ENCODE results near the gene MRPL43. TPM values are rescaled to one million over a fixed set of nuclear protein-coding genes. Genes with fewer than 3 reads are reported as not detected.

Gene MRPL43
- total RNA-seq, 1 experiment from 2014 or later = 136 TPM

DNA sequence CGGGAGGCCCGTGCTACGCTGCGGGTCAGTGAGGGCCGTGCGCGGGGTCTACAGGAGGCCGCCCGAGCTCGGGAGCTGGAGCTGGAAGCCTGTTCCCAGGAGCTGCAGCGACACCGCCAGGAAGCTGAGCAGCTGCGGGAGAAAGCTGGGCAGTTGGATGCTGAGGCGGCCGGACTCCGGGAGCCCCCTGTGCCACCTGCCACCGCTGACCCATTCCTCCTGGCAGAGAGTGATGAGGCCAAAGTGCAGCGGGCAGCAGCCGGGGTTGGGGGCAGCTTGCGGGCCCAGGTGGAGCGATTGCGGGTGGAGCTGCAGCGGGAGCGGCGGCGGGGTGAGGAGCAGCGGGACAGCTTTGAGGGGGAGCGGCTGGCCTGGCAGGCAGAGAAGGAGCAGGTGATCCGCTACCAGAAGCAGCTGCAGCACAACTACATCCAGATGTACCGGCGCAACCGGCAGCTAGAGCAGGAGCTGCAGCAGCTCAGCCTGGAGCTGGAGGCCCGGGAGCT lies 19.3 kb upstream of the MRPL43 start:
- ATAC-seq (no peak), DNase-seq (ENCODE audit: low read depth, low spot score) (no peak)
- Histone ChIP-seq H4K20me1 (ENCODE audit: insufficient read depth) (no peaks in the 10 kb centered on the region), H3K9me2 (ENCODE audit: insufficient read depth) (no peaks in the 10 kb centered on the region), H3K4me1 (ENCODE audit: control insufficient read depth in 1 of 2, insufficient read depth in 2 of 2, low read length in 2 of 2) (peaks cover 9 to 31% of the 10 kb centered on the region in 2 experiments), H3K9me3 (ENCODE audit: control insufficient read depth in 1 of 2, insufficient read depth in 1 of 2, low read depth in 1 of 2, low read length in 2 of 2) (no peaks in the 10 kb centered on the region), H3K79me2 (ENCODE audit: insufficient read depth, low read length) (peaks cover 18% of the 10 kb centered on the region; the same call in 1 of the 2 replicates), H2AFZ (ENCODE audit: low read depth, low read length, poor library complexity, severe bottlenecking) (no peak overlapping the region), H3K4me2 (ENCODE audit: low read length) (no peak overlapping the region), H3K36me3 (ENCODE audit: control insufficient read depth in 1 of 2, insufficient read depth in 2 of 2, low read length in 2 of 2) (peaks cover 12 to 15% of the 10 kb centered on the region in 2 experiments; a peak in 3 of 4 replicates), H3K27ac (ENCODE audit: low read depth, low read length) (no peak overlapping the region; the same call in 1 of the 2 replicates), H3K4me3 (replicated peaks in 1 of 2; ENCODE audit: low read depth in 1 of 2, low read length in 2 of 2) (no peak overlapping the region), H3K9ac (ENCODE audit: low read length) (no peak overlapping the region), H3K27me3 (ENCODE audit: insufficient read depth, low read length) (no peaks in the 10 kb centered on the region)
- POLR2A ChIA-PET = interaction anchor here (1.7 kb wide), 1 partner anchor 10 kb away, joined by 4 read pairs; no protein-coding TSS in a partner anchor
- TF ChIP-seq, protein P1, sequence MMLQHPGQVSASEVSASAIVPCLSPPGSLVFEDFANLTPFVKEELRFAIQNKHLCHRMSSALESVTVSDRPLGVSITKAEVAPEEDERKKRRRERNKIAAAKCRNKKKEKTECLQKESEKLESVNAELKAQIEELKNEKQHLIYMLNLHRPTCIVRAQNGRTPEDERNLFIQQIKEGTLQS (IDR thresholded peaks at IDR 0.05) = no peak
- TF ChIP-seq ZNF274 (IDR thresholded peaks at IDR 0.05; ENCODE audit: low read depth, low read length) (no peak), ELF1 (IDR thresholded peaks at IDR 0.05; ENCODE audit: borderline replicate concordance, low read depth) (no peak), EZH2 (IDR thresholded peaks at IDR 0.05) (no peak), SP1 (IDR thresholded peaks at IDR 0.05; ENCODE audit: low read depth) (no peak), POLR2AphosphoS5 (IDR thresholded peaks at IDR 0.05; ENCODE audit: low read depth, low read length) (peak; percentile 17), TCF7L2 (IDR thresholded peaks at IDR 0.05; ENCODE audit: borderline replicate concordance, extremely low read depth, insufficient read depth, insufficient read length) (no peak)
- CTCF ChIA-PET = interaction anchor here (1.0 to 6.6 kb wide), 5 partner anchors 7 to 24 kb away, joined by 3 to 118 read pairs (median 3); partner anchors contain the start of genes LZTS2, PDZD7 and SFXN3
- intact Hi-C loops (cut with micrococcal nuclease) = no loop called here
- no TSS peak for BruUV-seq (replicated peaks)
- RAD21 ChIA-PET (ENCODE audit: low non-redundant PET in 1 of 2, low total read pairs in 2 of 2, uncharacterized antibody in 2 of 2, unreplicated experiment in 2 of 2) = no interaction called here

DNA sequence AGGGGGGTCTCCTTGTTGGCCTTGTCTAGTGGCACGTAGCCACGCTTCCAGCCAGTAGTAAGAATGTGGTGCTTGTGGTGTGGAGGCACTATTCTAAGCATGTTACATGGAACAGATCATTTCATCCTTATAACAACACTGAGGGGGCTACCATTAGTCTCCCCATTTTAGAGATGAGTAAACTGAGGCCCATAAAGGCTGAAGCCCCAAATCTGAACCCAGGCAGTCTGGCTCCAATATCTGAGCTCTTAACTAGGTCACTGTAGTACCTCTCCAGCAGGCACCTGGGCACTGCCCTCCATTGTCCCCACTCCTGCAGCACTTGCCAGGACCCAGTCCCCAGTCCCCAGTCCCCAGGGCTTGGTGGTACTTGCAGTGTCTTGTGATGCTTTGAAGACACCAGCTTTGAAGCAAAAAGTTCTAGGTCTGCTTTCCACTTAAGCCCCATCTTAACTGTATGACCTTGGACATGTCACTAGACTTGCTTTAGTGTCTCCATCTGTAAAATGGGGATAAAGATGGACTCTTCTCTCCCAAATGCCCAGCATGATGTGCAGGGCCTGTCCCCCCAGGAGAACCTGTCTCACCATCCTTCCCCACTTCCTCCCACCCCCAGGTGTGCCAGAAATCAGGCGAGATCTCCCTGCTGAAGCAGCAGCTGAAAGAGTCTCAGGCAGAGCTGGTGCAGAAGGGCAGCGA lies 18.7 kb upstream of the MRPL43 start:
- H4K20me1 ChIP-seq (ENCODE audit: insufficient read depth) = no peaks in the 10 kb centered on the region
- DNase-seq (ENCODE audit: low read depth, low spot score) (no peak), ATAC-seq (no peak)
- H3K27me3 ChIP-seq (ENCODE audit: insufficient read depth, low read length) = no peaks in the 10 kb centered on the region
- intact Hi-C loops (cut with micrococcal nuclease) = no loop called here
- BruUV-seq (replicated peaks) = no TSS peak
- H3K27ac ChIP-seq (ENCODE audit: low read depth, low read length) = no peak overlapping the region; the same call in 1 of the 2 replicates
- no peak overlapping the region for H2AFZ ChIP-seq (ENCODE audit: low read depth, low read length, poor library complexity, severe bottlenecking)
- no peaks in the 10 kb centered on the region for H3K9me3 ChIP-seq (ENCODE audit: control insufficient read depth in 1 of 2, insufficient read depth in 1 of 2, low read depth in 1 of 2, low read length in 2 of 2)
- no peaks in the 10 kb centered on the region for H3K9me2 ChIP-seq (ENCODE audit: insufficient read depth)
- ChIA-PET CTCF (interaction anchor here (3.1 to 6.6 kb wide), 2 partner anchors 6 to 12 kb away, joined by 14 to 118 read pairs; partner anchors contain the start of gene LZTS2), POLR2A (interaction anchor here (1.7 kb wide), 1 partner anchor 9 kb away, joined by 4 read pairs; no protein-coding TSS in a partner anchor), RAD21 (ENCODE audit: low non-redundant PET in 1 of 2, low total read pairs in 2 of 2, uncharacterized antibody in 2 of 2, unreplicated experiment in 2 of 2) (no interaction called here)
- TF ChIP-seq, protein P2, sequence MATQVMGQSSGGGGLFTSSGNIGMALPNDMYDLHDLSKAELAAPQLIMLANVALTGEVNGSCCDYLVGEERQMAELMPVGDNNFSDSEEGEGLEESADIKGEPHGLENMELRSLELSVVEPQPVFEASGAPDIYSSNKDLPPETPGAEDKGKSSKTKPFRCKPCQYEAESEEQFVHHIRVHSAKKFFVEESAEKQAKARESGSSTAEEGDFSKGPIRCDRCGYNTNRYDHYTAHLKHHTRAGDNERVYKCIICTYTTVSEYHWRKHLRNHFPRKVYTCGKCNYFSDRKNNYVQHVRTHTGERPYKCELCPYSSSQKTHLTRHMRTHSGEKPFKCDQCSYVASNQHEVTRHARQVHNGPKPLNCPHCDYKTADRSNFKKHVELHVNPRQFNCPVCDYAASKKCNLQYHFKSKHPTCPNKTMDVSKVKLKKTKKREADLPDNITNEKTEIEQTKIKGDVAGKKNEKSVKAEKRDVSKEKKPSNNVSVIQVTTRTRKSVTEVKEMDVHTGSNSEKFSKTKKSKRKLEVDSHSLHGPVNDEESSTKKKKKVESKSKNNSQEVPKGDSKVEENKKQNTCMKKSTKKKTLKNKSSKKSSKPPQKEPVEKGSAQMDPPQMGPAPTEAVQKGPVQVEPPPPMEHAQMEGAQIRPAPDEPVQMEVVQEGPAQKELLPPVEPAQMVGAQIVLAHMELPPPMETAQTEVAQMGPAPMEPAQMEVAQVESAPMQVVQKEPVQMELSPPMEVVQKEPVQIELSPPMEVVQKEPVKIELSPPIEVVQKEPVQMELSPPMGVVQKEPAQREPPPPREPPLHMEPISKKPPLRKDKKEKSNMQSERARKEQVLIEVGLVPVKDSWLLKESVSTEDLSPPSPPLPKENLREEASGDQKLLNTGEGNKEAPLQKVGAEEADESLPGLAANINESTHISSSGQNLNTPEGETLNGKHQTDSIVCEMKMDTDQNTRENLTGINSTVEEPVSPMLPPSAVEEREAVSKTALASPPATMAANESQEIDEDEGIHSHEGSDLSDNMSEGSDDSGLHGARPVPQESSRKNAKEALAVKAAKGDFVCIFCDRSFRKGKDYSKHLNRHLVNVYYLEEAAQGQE (IDR thresholded peaks at IDR 0.05; ENCODE audit: low read depth) = no peak
- TF ChIP-seq CEBPB (IDR thresholded peaks at IDR 0.05; ENCODE audit: low read depth) (no peak), EZH2phosphoT487 (IDR thresholded peaks at IDR 0.05; ENCODE audit: borderline replicate concordance) (no peak), POLR2AphosphoS5 (IDR thresholded peaks at IDR 0.05; ENCODE audit: low read depth, low read length) (no peak), SRF (IDR thresholded peaks at IDR 0.05; ENCODE audit: low read depth) (no peak), JUND (IDR thresholded peaks at IDR 0.05) (no peak), SIN3A (IDR thresholded peaks at IDR 0.05; ENCODE audit: low read depth) (no peak)
- TF ChIP-seq, protein P3, sequence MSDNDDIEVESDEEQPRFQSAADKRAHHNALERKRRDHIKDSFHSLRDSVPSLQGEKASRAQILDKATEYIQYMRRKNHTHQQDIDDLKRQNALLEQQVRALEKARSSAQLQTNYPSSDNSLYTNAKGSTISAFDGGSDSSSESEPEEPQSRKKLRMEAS (IDR thresholded peaks at IDR 0.05) = no peak
- no peak overlapping the region for H3K9ac ChIP-seq (ENCODE audit: low read length)
- peaks cover 24% of the 10 kb centered on the region for H3K79me2 ChIP-seq (ENCODE audit: insufficient read depth, low read length)
- peaks cover 10 to 31% of the 10 kb centered on the region in 2 experiments for H3K4me1 ChIP-seq (ENCODE audit: control insufficient read depth in 1 of 2, insufficient read depth in 2 of 2, low read length in 2 of 2)
- peaks cover 12 to 15% of the 10 kb centered on the region in 2 experiments; a peak in 3 of 4 replicates for H3K36me3 ChIP-seq (ENCODE audit: control insufficient read depth in 1 of 2, insufficient read depth in 2 of 2, low read length in 2 of 2)
- no peak overlapping the region for H3K4me2 ChIP-seq (ENCODE audit: low read length)
- H3K4me3 ChIP-seq (replicated peaks in 1 of 2; ENCODE audit: low read depth in 1 of 2, low read length in 2 of 2) = no peak overlapping the region

Measured in HCT116 (cell line).